GM18499 (cell line): ENCODE measurements around the gene DGKH.
"Not testable (repeated sequence)": the region's sequence is repeated elsewhere in the genome, so short reads cannot be mapped to it uniquely, and the experiment has no call there.

Experiments
- ATAC-seq: cut with Tn5 transposase; IDR thresholded peaks from one replicate; pipeline ENCODE4 v1.9.1; 2021; ENCODE audit warnings: moderate number of reproducible peaks; ENCODE audit not compliant: insufficient read depth, unreplicated experiment

Gene DGKH

GRCh38 chr13:42153199-42154113 is 105.0 kb downstream of the DGKH start:
- ATAC-seq, result no peak

GRCh38 chr13:42155251-42155650 is 106.8 kb downstream of the DGKH start:
- ATAC-seq, result no peak

DNA sequence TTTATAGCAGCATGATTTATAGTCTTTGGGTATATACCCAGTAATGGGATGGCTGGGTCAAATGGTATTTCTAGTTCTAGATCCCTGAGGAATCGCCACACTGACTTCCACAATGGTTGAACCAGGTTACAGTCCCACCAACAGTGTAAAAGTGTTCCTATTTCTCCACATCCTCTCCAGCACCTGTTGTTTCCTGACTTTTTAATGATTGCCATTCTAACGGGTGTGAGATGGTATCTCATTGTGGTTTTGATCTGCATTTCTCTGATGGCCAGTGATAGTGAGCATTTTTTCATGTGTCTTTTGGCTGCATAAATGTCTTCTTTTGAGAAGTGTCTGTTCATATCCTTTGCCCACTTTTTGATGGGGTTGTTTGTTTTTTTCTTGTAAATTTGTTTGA is 114.9 kb downstream of the DGKH start:
- ATAC-seq, result not testable (repeated sequence)

- ATAC-seq, result not testable (repeated sequence)
Measured at GRCh38 chr13:42163910-42164309, 115.5 kb downstream of the DGKH start.

GRCh38 chr13:42164557-42165125 is 116.2 kb downstream of the DGKH start:
- no peak for ATAC-seq

- no peak for ATAC-seq
Measured at GRCh38 chr13:42168496-42168895, 120.0 kb downstream of the DGKH start.

DNA sequence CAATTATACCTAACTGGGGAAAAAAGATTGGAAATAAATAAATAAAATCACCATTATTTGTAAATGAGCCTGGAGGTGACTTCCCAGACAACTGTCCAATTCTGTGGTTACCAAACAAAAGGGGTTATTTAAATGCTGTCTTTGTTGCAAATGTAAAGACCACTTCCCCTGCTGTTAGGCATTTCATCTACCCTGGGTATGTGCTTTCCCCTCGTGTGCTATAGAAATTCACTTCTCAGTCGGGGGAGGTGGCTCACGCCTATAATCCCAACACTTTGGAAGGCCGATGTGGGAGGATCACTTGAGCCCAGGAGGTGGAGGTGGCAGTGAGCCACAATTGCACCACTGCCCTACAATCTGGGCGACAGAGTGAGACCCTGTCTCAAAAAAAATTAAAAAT is 121.6 kb downstream of the DGKH start:
- no peak for ATAC-seq

- no peak for ATAC-seq
Measured at GRCh38 chr13:42173789-42174343, 125.4 kb downstream of the DGKH start.

DNA sequence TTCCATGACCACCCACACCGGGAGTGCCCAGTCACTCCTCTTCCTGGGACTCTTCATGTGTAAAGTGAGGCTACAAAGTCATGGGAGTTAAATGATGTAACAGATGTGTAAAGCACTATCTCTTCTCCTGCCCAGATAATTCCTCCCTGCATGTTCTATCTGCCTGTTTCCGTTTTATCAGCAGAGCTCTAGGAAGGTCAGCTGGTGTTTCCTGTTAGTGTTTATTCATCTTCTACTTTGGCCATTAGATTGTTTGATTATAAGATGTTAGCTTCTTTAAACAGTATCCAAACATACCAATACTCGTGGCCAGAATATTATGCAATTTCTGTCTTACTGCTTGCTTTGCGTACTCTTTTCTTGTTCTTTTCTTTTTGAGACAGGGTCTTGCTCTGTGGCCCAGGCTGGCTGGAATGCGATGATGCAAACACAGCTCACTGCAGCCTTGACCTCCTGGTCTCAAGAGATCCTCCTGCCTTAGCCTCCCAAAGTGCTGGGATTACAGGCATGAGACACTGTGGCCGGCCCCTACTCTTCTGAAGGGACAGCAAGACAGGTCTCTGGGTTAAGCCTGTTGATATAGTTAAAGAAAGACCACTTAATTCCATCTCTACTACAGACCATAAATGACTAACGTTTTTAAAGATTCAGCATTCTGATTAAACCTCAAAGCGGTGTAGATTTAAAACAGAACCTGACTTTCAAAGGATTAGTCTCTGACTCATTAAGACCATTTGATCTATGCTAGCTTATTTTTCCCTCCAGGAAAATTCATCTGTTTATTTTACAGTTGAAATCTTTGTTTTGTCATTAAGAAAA is 126.1 kb downstream of the DGKH start:
- no peak for ATAC-seq

DNA sequence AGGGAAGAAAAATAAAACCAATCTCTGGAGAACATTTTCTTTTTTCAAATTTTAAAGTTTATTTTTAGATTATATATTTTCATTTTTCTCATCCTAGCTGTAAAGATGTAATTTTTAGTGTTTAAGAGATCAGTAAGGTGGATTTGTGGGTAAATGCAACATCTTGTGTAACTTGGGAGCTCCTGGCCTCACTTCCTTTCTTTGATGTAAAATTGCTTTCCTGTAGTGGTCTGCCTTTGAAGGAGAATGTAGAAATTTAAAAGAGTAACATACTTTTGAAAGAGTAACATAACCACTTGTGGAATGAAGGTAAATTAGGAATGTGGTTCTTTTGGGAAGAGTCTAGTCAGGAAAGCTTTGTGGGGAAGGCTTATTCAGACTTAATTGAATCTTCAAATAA is 127.8 kb downstream of the DGKH start:
- no peak for ATAC-seq

DNA sequence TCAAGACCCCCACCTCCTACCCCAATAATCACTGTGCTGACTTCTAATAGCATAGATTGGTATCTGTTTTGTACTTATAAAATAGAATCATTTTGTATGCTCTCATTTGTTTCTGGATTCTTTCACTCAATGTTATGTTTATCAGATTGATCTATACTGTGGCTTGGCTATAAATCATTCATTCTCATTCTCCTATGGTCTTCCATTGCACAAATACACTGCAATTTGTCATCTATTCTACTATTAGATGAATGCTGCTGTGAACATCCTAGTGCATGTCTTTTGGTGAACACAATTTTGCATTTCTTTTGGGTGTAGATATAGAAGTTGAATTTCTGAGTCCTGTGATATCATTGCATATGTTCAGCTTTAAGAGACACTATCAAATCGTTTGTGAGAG is 128.7 kb downstream of the DGKH start:
- ATAC-seq, result no peak

DNA sequence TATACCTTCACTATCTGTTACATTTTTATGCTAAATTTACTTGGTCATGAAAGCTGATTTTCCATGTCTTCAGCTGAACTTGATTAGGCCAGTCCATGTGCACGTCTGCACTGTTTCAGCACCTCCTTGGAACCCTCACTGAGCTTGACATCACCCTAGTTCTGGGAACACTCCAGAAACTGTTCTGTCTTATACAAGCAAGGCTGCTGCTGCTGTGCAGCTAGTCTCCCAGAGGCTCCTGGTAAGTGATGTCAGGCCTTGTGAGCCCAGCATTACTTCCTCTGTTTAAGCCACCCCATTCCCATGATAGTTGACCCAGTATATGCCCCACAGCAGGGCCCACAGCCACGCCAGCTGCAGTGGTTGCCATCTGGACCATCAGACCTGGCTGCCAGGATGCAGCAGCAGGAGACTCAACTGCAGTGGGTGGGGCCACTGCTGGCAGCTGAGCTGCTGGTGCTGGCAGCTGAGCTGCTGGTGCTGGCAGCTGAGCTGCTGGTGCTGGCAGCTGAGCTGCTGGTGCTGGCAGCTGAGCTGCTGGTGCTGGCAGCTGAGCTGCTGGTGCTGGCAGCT is 133.0 kb downstream of the DGKH start:
- no peak for ATAC-seq

GRCh38 chr13:42189061-42189460 is 140.6 kb downstream of the DGKH start:
- ATAC-seq, result no peak

- ATAC-seq, result no peak
Measured at GRCh38 chr13:42190529-42190928, 142.1 kb downstream of the DGKH start.

DNA sequence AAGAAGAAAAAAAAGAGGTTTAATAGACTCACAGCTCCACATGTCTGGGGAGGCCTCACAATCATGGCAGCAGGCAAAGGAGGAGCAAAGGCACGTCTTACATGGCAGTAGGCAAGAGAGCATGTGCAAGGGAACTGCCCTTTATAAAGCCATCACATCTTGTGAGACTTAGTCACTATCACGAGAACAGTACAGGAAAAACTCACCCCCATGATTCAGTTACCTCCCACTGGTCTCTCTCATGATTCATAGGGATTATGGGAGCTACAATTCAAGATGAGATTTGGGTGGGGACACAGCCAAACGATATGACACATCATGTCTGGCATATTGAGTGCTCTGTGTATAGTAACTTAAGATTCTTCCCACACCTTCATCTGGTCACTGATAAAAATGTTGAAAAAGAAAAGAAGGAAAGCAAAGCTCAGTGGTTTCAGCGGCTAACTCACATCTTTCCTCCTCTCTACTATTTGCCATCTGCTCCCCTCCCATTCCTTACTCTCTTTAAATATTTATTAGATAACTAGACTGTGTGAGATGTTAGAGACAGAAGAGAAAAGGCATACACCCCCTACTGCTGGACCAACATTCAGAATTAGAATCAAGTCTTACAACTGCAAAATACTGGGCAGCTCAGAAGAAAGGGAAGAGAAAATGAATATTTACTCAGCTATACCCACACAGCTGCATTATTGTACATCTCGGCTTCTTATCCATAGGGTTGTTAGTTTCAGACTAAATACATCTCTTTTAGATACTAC is 163.4 kb downstream of the DGKH start:
- no peak for ATAC-seq

DNA sequence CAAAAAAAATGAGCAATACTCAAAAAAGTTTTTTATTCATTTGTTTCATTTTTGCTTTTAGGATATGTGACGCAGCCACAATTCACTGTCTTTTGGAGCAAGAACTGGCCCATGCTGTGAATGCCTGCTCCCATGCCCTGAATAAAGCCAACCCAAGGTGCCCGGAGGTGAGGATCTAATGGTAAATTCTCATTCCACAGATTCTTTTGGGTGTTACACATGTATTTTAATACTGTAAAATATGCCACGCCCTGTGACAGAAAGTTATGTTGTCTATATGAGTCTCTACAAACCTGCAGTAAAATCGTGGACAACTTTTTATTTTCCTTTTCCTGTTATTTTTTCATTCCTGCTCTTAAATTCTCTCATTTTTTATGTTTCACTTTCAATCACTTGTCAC is 166.0 kb downstream of the DGKH start:
- no peak for ATAC-seq

GRCh38 chr13:42215578-42216421 is 167.4 kb downstream of the DGKH start:
- ATAC-seq, result no peak

DNA sequence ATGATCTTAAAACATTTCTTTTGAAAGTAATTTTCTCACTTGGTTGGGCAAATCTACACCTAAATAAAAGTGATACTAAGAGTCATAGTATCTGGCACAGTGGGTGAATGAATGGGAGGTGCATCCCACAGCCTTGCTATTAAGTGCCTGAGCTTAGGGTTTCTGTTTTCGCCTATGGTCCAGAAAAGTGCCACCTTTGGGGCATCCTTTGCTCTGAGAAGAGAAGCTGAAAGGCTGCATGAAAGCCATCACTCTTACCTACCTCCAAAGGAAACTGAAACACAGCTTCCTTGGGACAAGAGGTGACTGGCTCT is 167.9 kb downstream of the DGKH start:
- no peak for ATAC-seq

DNA sequence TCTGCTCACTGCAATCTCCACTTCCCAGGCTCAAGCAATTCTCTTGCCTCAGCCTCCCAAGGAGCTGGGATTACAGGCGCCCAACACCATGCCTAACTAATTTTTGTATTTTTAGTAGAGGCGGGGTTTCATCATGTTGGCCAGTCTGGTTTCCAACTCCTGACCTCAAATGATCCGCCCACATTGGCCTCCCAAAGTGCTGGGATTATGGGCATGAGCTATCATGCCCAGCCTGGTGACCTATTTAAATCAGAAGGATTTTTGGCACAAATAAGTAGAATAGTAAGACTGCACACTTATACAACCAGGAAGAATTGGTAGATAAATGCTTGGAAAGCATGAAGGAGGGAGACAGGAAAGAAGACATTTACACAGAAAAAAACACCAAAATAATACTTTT is 170.1 kb downstream of the DGKH start:
- no peak for ATAC-seq
